MM.1S (cell line): ENCODE data around the gene COL21A1.

Experiments used
- EZH2 ChIP-seq: fragments of 300-600 bp; sonication (generic); optimal IDR thresholded peaks from 2 replicates; pipeline ENCODE3; 2017; ENCODE audit warnings: low read depth, mild to moderate bottlenecking, antibody characterized with exemption, low read length, mixed read lengths
- EZH2phosphoT487 ChIP-seq: fragments of 300-600 bp; sonication (generic); IDR thresholded peaks from 2 replicates; pipeline ENCODE4 v1.6.1; 2018; ENCODE audit warnings: antibody characterized with exemption, low read length
- TF ChIP-seq, protein P1 (sequence below): fragments of 300-600 bp; sonication (generic); IDR thresholded peaks from 2 replicates; pipeline ENCODE4 v1.5.1; 2016; ENCODE audit warnings: antibody characterized with exemption, low read length, mixed read lengths

DNA sequence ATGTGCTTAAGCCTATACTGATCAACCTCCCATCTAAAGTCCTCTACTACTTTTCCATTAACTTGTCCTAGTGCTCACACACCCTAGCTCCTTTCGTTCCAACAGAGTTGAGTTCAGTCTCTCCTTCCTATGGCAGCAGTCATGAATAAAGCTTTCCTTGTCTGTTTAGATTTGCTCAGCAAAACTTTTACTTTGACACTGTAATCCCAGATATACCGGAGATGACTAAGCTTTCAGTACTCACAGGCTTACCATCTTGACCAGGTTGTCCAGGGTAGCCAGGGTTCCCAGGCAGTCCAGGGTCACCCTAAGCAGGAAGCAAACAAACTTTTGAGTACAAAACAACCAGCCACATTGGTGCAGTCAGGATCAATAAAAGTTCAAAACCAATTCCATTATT lies 90.7 kb downstream of the COL21A1 start:
- TF ChIP-seq, protein P1, sequence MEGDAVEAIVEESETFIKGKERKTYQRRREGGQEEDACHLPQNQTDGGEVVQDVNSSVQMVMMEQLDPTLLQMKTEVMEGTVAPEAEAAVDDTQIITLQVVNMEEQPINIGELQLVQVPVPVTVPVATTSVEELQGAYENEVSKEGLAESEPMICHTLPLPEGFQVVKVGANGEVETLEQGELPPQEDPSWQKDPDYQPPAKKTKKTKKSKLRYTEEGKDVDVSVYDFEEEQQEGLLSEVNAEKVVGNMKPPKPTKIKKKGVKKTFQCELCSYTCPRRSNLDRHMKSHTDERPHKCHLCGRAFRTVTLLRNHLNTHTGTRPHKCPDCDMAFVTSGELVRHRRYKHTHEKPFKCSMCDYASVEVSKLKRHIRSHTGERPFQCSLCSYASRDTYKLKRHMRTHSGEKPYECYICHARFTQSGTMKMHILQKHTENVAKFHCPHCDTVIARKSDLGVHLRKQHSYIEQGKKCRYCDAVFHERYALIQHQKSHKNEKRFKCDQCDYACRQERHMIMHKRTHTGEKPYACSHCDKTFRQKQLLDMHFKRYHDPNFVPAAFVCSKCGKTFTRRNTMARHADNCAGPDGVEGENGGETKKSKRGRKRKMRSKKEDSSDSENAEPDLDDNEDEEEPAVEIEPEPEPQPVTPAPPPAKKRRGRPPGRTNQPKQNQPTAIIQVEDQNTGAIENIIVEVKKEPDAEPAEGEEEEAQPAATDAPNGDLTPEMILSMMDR, result no peak
- TF ChIP-seq EZH2 (no peak), EZH2phosphoT487 (no peak)
